Measurements from ENCODE around the gene CRISPLD2.
"Not testable (repeated sequence)": the region's sequence is repeated elsewhere in the genome, so short reads cannot be mapped to it uniquely, and the experiment has no call there.

Gene CRISPLD2

DNA sequence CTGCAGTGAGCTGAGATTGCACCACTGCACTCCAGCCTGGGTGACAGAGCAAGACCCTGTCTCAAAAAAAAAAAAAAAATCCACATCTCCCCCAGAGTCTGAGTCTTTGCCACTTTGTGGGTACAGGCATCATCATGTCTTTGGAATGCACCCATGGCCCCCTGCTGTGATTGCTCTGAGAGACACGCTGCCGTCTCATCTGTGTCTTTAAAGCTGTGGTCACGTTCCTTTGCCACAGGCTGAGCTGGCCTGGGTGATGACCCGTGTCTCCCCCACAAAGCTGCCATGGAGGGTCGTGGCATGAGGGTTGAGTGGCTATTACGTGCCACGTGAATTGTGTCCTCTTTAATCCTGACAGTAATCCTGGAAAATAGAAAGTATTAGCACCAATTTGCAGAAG is 20.2 kb downstream of the CRISPLD2 start:
- peak; percentile 25 for DNase-seq (ENCODE audit: low spot score)

DNA sequence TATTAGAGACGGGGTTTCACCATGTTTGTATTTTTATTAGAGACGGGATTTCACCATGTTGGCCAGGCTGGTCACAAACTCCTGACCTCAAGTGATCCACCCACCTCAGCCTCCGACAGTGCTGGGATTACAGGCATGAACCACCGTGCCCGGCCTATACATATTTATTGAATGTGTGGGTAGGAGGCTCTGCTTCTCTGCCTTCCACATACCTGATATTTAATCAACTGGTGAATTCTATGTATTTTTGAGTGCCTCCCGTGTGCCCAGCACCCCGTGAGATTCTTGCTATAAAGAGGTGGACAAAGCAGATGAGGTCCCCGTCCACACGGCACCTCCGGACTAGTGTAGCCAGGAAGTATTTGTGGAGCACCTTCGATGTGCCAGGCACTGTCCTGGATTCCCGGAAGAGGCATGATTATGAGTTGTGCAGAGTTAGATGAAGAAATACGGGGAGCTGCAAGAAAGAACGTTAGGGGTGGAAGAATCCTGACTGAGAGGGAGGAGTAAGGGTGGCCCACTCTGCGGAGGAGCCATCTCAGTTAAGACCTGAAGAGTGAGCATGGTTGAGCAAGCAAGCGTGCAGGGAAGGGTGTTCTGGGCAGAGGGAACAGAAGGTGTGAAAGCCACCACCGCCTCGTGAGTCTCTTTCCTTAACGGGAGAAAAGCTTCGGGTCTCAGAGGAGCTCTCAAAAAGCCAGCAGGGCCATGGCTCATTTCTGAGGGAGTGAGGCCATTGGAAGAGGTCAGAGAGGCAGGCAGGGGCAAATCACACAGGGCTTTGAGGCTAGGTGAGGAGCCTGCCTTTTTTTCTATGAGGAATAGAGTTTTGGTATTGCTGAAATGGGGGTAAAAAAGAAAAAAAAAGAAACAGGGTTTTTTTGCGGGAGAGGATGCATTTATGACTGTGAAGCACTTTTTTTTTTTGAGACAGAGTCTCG is 21.2 kb downstream of the CRISPLD2 start:
- DNase-seq (ENCODE audit: low spot score) = no peak

DNA sequence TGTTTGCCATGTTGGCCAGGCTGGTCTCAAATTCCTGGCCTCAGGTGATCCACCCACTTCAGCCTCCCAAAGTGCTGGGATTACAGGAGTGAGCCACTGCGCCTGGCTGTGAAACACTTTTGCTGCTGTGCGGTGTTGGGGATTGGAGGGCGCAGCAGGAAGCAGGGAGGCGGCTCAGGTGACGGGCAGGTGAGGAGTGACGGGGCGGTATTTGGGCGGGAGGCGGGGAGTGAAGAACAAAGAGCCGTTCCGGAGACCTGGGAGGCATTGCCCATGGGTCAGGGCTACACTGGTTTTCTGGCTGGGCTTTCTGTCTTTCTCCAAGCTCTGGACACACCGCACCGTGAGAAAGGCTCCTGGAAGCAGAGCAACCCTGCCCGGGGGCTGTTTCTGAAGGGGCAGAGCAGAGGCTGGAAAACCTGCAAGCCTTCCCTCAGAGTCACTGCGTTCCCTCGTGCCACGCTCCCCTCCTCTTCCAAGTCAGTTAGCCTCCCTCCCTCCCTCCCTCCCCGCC is 22.1 kb downstream of the CRISPLD2 start:
- DNase-seq (ENCODE audit: low spot score) = peak; percentile 80

DNA sequence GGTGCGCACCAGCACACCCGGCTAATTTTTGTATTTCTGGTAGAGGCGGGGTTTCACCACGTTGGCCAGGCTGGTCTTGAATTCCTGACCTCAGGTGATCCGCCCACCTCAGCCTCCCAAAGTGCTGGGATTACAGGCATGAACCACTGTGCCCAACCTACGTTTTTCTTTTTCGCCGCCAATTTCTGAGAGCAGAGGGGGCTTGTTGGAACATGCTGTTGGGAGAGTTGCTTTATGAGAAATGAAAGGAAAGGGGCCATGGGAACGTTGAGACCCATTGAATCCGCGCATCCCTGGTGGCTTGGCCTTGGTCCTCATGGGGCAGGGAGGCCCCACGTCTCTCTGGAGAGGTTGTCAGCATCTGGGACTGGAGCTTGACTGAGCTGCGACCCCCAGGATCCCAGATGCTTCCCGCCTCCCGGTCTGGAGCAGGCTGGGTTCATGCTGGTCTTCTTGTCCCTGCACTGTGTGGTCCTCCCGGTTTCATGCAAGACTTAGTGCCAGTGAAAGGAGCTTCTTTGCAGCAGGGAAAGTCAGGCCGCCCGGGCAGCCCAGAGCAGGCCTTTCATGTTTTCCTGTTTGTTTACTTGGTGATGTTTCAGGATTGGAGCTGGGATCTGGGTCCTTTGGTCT is 22.8 kb downstream of the CRISPLD2 start:
- DNase-seq (ENCODE audit: low spot score) = no peak

DNA sequence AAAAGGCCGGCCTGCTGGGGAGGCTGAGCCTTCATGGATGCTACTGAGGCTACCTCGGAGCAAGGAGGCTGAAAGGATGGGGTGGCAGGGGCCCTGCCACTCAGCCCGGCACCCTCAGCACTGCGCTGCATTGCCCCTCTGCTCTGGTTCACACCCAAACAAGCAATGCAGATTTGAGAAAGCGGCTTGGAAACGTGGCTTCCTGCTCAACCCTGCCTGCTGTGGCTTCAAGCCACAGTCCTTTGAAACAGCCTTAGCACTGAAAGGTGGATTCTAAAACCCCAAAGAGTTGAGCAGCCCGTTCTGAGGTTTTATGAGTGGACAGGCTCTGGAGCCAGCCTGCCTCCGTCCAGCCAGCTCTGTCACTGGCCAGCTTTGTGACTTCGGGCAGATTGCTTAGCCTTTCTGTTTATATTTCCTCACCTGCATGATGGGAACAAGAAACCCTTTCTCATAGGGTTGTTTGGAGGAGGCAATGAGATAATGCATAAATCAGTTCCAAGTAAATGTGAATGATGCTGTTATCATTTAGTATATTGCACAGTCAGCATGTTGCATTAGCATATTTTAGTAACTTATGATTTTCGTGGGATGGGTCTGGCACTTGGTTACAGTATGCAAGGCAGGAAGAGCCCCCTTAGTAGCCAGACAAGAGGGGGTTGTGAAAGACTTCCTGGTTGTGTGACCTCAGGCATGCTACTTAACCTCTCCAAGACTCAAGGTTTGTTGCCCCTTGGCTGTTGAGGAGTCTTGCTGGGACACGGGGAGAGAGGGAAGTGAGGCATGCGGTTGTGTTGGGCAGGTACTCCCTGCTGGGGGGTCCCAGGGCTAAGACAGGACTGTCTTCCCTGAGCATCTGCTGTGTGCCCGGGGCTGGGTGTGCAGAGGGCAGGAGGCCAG is 23.6 kb downstream of the CRISPLD2 start:
- no peak for DNase-seq (ENCODE audit: low spot score)

DNA sequence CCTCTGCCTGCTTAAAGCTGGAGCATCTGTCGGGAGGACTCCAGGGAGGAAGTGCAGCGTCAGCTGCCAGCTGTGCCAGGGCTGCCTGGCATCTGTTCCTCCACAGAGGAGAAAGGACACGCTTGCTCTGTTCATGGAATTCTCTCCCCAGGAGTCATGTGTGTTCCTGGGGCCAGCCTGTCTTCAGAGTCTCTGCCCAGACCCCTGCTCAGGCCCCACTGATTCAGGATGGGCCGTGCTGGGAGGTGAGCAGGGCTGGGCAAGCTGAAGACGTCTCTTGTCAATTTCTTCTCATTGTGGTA is 24.2 kb downstream of the CRISPLD2 start:
- no peak for DNase-seq (ENCODE audit: low spot score)

DNA sequence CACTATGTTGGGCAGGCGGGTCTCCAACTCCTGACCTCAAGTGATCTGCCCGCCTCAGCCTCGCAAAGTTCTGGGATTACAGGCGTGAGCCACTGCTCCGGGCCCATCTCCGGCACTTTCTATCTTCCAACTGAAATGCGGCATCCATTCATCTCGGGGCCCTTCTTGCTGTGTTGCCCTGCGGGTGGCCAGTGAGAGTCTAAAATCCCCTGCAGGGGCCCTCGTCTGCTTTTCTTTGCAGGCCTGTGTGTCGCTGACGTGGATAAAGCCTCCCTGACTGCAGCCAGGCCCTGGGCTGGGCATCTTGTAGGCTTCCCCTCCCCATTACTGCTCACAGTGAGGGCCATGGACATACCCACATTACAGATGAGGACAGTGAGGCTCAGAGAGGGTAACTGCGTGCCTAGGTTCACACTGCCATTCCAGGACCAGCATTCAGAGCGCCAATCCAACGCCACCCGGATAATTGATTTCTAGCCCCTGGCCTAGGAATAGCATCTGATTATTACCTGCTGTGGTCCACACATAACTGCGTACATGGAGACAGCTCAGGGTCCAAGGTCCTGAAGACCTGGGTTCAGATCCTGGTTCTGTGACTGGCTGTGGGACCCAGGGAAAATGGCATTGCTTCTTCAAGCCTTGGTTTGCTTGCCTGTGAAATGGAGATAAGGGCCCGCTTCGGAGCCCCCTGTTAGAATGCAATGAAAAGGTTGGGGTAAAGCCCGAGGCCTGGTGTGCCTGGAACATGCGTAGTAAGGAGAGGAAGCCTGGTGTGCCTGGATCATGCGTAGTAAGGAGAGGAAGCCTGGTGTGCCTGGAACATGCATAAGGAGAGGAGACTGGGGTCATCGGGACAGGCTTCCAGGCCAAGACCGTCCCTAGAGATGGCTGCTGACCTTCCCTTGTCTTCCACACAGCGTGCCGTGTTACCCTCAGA is 25.0 kb downstream of the CRISPLD2 start:
- DNase-seq (ENCODE audit: low spot score) = no peak

DNA sequence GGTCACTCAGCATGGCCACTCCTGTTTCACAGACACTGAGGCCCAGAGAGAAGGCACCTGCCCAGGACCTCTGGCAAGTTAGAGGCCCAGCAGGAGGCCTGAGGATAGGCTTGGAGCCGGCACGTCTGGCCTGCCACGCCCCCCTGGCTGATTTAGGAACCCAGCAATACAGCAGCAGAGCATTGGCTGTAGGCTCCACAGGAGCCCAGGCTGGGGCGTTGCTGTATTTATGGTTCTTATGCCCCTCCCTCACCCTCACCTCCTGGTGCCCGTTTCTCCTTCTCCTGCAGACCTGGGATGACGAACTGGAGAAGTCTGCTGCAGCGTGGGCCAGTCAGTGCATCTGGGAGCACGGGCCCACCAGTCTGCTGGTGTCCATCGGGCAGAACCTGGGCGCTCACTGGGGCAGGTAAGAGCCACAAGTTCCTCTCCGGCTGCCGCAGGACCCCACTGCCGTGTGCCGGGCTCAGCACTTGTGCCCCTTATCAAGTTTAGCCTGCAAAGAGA is 25.8 kb downstream of the CRISPLD2 start:
- no peak for DNase-seq (ENCODE audit: low spot score)

DNA sequence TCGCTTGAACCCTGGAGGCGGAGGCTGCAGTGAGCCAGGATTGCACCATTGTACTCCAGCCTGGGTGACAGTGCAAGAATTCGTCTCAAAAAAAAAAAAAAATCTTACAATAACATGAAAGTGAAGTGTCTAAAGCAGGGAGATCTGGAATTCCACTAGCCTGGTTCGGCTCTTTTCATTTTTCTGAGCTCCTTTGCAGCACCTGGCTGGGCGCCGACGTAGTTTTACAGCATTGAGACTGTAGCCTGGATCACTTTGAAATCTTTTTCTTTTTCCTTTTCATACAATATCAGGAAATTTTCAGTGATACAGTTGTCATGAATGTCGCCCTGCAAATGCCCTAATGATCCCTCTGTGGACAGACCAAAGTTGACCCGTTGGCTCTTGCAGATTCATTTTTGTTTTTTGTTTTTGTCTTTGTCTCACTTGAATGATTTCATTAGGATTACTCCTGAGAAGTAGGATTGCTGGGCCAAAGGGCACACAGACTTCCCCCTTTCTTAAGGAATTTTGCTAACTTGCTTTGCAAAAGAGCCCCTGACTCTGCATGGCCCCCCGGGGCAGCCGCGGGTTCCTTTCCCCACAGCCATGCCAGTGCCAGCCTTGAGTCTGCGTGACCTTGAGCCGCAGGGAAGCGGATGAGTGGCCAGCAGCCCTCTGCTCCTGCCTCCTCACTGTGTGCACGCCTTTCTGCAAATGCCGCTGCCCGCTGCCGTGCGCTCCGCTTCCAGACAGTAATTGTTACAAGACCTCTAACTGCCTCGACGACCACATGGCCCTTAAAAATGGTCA is 28.0 kb downstream of the CRISPLD2 start:
- DNase-seq (ENCODE audit: low spot score) = no peak

DNA sequence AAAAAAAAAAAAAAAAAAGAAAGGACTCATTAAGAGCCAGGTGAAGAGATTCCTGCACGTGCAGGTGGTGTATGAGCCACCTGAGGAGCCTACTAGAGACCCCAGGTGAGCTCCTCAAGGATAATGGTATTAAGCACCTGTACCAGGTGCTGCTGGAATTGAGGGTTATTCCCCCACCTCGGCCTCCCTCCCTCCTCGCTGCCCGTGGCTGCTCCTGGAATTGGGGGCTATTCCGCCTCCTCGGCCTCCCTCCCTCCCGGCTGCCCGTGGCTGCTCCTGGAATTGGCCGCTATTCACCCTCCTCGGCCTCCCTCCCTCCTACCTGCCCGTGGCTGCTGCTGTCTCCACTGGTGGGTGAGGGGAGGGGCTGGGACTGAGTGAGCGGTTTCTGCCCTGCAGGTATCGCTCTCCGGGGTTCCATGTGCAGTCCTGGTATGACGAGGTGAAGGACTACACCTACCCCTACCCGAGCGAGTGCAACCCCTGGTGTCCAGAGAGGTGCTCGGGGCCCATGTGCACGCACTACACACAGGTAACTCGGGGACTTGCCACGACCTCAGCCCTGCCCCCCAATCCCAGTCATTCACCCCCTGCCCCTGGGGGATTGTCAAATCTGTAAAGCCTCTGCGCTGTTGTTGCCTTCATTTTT is 29.3 kb downstream of the CRISPLD2 start:
- no peak for DNase-seq (ENCODE audit: low spot score)

DNA sequence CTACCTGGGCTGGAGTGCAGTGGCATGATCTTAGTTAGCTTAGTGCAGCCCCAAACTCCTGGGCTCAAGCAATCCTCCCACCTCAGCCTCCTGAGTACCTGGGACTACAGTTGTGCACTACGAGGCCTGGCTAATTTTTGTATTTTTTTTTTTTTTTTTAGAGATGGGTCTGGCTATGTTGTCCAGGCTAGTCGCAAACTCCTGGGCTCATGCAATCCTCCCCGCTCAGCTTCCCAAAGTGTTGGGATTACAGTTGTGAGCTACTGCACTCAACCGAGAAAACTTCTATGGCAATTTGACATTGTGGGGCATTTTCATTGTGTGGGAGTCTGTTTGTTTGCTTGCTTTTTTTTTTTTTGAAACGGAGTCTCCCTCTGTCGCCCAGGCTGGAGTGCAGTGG is 30.0 kb downstream of the CRISPLD2 start:
- DNase-seq (ENCODE audit: low spot score) = no peak

DNA sequence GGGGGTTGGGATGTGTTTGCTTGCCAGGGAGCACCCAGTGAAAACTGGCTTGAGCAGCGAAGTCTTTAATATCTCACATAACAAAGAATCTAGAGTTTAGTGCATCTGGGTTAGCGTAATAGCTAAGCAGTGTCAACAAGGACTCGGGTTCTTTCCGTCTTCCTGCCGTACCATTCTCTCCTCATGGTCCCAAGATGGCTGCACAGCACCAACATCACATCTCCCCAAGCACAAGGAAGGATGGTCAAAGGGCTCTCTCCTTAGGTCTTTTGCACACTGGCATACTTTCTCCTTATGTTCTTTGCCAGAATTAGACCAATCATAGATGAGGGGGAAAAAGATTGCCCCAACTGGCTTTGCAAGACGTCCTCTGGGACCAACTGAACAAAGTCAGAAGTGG is 30.9 kb downstream of the CRISPLD2 start:
- DNase-seq (ENCODE audit: low spot score) = no peak

DNA sequence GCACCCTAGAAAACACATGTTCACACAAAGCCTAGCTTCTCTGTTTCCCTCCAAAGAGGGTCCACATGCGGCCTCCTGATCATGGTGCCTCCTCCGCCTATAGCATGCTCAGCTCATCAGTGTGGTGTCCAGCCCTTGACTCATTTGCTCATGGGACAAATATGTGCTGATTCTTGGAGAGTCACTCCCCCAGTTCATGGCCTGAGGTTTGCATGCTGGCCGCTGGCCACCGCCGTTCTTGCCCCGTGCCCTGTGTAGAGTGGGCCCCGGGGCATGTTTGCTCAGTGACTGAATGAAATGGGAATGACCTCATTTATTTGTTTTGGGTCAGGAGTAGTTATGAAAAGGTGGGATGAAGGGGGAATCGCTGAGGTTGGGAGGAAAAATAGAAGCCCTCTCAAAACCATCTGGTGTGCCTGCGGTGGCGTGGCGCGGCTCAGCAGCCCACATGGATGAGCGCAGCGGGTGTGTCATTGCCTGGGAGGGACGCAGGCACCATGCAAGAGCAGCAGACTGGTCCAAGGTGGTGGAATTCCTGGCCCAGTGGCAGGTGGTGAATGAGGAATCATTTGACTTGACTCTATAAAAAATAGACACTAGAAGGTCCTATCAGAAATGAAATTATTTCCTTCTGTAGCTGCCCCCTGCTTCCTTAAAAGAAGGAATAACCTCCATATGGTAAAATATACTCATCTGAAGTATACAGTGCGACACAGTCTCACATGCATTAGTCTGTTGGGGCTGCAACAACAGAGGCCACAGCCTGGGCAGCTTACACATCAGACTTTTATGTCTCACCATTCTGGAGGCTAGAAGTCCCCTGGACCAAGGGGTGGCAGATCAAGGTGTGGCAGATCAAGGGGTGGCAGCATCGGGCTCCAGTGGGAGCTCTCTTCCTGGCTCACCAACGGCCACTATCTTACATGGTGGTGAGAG is 31.7 kb downstream of the CRISPLD2 start:
- peak; percentile 62 for DNase-seq (ENCODE audit: low spot score)

DNA sequence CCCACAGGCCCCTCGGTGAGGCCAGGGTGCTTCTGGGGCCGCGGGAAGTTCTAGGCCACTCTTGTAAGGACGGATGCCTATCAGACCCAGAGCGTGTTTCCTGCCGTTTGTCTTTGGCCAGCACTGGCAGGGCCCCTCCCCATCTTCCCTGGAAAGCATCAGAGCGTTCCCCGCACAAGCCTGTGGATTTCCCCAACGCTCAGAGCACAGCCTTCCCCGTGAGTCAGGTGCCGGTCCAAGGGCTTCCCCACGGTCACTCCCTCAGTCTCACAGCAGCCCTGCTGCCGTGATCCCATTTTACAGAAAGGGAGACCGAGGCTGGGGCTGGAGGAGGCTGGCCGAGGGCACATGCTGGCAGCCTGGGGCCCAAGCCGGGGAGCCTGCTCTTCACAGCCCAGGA is 33.7 kb downstream of the CRISPLD2 start:
- DNase-seq (ENCODE audit: low spot score) = no peak

DNA sequence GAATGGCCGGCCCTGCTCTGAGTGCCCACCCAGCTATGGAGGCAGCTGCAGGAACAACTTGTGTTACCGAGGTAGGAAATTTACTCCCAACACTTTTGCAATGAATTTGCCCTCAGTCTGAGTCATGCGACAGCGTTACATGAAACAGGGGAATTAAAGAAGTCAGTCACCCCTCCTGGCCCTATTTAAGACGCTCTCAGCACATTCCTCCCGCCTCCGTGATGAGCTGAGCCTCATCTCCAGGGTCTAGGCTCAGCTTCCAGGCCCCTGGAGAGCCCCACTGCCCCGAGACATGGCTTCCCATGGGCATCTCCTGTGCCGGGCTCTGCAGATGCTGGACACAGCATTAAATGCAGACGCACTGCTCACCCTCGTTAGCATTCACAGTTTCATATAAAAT is 35.0 kb downstream of the CRISPLD2 start:
- DNase-seq (ENCODE audit: low spot score) = no peak

DNA sequence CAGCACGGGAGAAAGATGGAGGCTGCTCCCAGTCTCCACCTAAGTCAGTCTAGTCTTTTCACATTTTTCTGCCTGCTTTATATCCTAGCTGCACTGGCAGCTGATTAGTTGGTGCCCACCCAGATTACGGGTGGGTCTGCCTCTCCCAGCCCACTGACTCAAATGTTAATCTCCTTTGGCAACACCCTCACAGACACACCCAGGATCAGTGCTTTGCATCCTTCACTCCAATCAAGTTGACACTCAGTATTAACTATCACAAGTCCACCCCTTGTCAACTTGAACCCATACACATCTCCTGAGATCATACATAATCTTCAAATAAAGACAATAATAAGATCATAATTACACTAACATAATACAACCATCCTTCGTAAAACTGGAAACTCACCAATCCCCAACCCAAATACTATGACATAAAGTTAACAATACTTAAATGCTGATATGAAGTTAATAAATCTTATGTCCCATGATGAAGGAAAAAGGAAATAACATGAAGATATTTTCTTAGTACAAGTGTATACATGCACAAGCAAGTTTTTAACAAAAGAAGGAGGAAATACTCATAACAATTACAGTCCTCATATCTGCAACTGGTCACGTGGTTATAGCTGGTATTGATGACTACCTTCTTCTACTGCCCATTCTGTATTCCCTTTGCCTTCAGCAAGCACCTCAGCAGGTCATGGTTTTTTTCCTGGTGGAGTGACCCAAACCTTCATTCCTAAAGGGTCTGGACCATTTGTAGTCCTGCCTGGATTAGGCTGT is 35.8 kb downstream of the CRISPLD2 start:
- DNase-seq (ENCODE audit: low spot score) = not testable (repeated sequence)

DNA sequence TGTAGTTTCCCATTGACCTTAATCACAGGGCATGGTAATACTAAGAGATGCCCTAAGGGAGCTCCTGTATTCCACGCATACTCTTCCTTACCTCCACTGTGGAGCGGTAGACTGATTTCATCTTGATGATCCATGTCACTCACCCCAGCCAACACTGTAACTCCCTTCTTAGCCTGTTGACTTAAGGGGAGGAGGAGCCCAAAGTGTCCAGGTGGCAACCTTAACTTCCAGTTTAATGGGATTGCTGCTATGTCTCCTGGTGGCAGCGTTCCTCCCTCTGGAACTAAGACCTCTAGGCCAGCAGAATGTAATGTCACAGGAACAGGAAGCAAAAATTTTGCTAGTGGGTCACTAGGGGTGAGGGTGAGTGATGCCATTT is 36.4 kb downstream of the CRISPLD2 start:
- DNase-seq (ENCODE audit: low spot score) = not testable (repeated sequence)

DNA sequence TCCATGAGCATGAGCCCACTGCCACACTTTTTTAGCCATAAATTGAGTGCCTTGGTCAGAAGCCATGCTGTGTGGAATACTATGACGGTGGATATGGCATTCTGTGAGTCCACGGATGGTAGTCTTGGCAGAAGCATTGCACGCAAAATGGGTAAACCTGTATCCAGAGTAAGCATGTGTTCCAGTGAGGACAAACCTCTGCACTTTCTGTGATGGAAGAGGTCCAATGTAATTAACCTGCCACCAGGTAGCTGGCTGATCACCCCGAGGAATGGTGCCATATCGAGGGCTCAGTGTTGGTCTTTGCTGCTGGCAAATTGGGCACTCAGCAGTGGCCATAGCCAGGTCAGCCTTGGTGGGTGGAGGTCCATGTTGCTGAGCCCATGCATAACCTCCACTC is 37.0 kb downstream of the CRISPLD2 start:
- DNase-seq (ENCODE audit: low spot score) = not testable (repeated sequence)

Measured in SW480 (cell line).